LNCAP (cell line): Measurements from ENCODE around the gene MKRN3.

Experiments used
- CTCF ChIP-seq: fragments of 450-650 bp; IDR thresholded peaks from 2 replicates; pipeline ENCODE4 v1.5.1; 2017; ENCODE audit warnings: mild to moderate bottlenecking

MKRN3 gene

GRCh38 chr15:23589012-23589411 is 23.5 kb downstream of the MKRN3 start:
- no peak for TF ChIP-seq CTCF

- no peak for TF ChIP-seq CTCF
Measured at GRCh38 chr15:23594252-23594770, 28.8 kb downstream of the MKRN3 start.

GRCh38 chr15:23595368-23595767 is 29.9 kb downstream of the MKRN3 start:
- TF ChIP-seq CTCF: no peak

GRCh38 chr15:23596736-23597135 is 31.3 kb downstream of the MKRN3 start:
- TF ChIP-seq CTCF: no peak

- TF ChIP-seq CTCF: no peak
Measured at GRCh38 chr15:23599053-23599452, 33.6 kb downstream of the MKRN3 start.

GRCh38 chr15:23602124-23602523 is 36.6 kb downstream of the MKRN3 start:
- TF ChIP-seq CTCF: no peak

- TF ChIP-seq CTCF: no peak
Measured at GRCh38 chr15:23606226-23606625, 40.8 kb downstream of the MKRN3 start.

GRCh38 chr15:23616536-23616935 is 51.1 kb downstream of the MKRN3 start:
- TF ChIP-seq CTCF: no peak
